Activated B cell treated with CpG ODN at 0.5 μM for 24 hours (primary cell): Measurements from ENCODE around the gene STK33. TPM values are rescaled to one million over a fixed set of nuclear protein-coding genes. Genes with fewer than 3 reads are reported as not detected.

ENCODE experiments used
- ATAC-seq: fragments of 200-7000 bp; cut with Tn5 transposase; one replicate; pipeline ENCODE4 v1.10.0; 2021; ENCODE audit warnings: low read depth, mild to moderate bottlenecking, moderate library complexity
- CTCF ChIA-PET: fragments of 350-600 bp; sonication (Branson Sonifier 250); formaldehyde crosslinking; loops from one replicate; lab custom pipeline; 2021; ENCODE audit warnings: antibody characterized with exemption; lab: Charles Lee
- POLR2A ChIA-PET: fragments of 350-600 bp; sonication (Branson Sonifier 250); formaldehyde crosslinking; loops from one replicate; lab custom pipeline; 2021; ENCODE audit warnings: antibody characterized with exemption; lab: Charles Lee
- DNase-seq: peaks from one replicate; pipeline ENCODE4 v3.0.0; 2022
- H3K27ac Mint-ChIP-seq: one replicate; pipeline ENCODE4 v1.8.0; 2020; ENCODE audit warnings: mixed read lengths
- H3K27me3 Mint-ChIP-seq: one replicate; pipeline ENCODE4 v1.8.0; 2021; ENCODE audit warnings: mixed read lengths
- H3K36me3 Mint-ChIP-seq: one replicate; pipeline ENCODE4 v1.8.0; 2021; ENCODE audit warnings: low read depth, mixed read lengths
- H3K4me1 Mint-ChIP-seq: one replicate; pipeline ENCODE4 v1.8.0; 2021; ENCODE audit warnings: mixed read lengths
- H3K4me3 Mint-ChIP-seq: one replicate; pipeline ENCODE4 v1.8.0; 2020; ENCODE audit warnings: mild to moderate bottlenecking, mixed read lengths
- H3K9me3 Mint-ChIP-seq: one replicate; pipeline ENCODE4 v1.8.0; 2020; ENCODE audit warnings: mixed read lengths
- CTCF ChIP-seq: fragments of 200-600 bp; IDR thresholded peaks from one replicate; pipeline ENCODE4 v1.8.0; 2022; ENCODE audit warnings: antibody characterized with exemption, mild to moderate bottlenecking
- intact Hi-C: fragments of 100-400 bp; cut with micrococcal nuclease; formaldehyde crosslinking; loops from one replicate; pipeline ENCODE4 v1.15.1; 2024
- total RNA-seq: library from RNA; stranded (reverse); gene quantifications from 2 replicates; pipeline ENCODE4 v1.2.3, GENCODE V29; 2022

STK33 gene
- total RNA-seq, 1 donor from 2014 or later = 14.0 TPM

DNA sequence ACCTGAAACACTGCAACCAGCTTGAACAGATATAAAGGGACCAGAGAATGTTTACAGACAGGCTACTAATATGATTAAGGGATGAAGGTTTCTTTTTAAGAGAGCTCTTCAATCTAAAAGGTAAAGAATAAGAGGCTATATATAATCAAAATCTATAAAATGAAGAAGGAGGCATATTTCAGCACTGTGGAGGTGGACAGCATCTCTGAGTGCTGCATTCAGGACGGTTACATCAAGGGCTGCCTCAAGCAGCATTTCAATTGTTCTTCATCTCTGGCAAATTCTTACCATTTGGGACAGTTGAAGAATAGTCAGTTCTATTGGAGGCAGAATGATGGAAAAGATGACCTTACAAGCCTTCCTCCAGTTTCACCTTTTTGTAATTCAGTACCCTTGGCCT is 190.7 kb downstream of the STK33 start:
- Mint-ChIP-seq H3K27ac (no peak overlapping the region), H3K36me3 (no peaks in the 10 kb centered on the region), H3K4me3 (no peak overlapping the region), H3K9me3 (no peaks in the 10 kb centered on the region), H3K4me1 (no peaks in the 10 kb centered on the region), H3K27me3 (no peaks in the 10 kb centered on the region)
- CTCF ChIA-PET = no interaction called here
- ATAC-seq (no peak), DNase-seq (no peak)
- TF ChIP-seq CTCF = no peak
- intact Hi-C loops = no loop called here
- POLR2A ChIA-PET = no interaction called here

DNA sequence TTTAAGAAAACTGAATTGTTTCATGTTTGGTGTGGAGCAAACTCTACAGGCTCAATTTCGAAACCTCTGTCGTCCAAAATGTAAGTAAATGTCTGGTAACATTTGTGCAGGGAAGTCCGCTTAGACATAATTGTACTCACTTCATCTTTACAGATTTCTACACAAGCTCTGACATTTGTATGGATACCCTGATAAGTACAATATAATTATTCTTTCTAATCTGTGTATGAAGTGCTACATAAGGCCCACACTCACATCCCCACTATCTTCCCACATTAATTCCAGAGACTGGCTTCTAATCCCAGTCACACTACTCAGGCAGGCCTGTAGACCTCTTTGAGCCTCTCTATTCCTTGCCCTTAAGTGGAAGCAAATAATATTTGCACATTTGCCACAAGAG is 201.1 kb downstream of the STK33 start:
- TF ChIP-seq CTCF = no peak
- POLR2A ChIA-PET = no interaction called here
- no peaks in the 10 kb centered on the region for H3K4me1 Mint-ChIP-seq
- CTCF ChIA-PET = no interaction called here
- H3K9me3 Mint-ChIP-seq = peaks cover 8% of the 10 kb centered on the region
- ATAC-seq (no peak), DNase-seq (no peak)
- no peak overlapping the region for H3K4me3 Mint-ChIP-seq
- peaks cover 3% of the 10 kb centered on the region for H3K36me3 Mint-ChIP-seq
- no peaks in the 10 kb centered on the region for H3K27me3 Mint-ChIP-seq
- intact Hi-C loops = no loop called here
- no peak overlapping the region for H3K27ac Mint-ChIP-seq

DNA sequence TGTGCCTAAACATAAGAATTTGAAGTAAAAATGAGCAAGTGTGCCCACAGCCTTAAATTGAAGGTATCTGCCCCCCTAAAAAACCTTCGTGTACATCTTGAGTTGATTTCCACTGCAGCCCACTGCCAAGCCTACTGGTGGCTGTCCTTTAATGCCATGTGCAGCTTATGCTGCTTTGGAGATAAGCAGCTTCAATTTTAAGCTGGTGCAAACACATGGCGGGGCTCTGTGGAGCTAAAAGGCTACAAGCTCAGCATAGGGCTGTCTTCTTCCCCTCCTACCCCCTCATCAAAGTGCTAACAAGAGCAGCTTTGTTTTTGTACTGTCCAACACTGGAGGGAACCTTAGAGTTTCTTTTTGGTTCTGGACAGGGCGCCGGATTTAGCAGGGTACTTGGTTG is 201.9 kb downstream of the STK33 start:
- ChIA-PET POLR2A (interaction anchor here (0.6 kb wide), 1 partner anchor 866 kb away, joined by 3 read pairs; no protein-coding TSS in a partner anchor), CTCF (no interaction called here)
- no peak for DNase-seq
- intact Hi-C loops = no loop called here
- ATAC-seq = no peak
- no peak overlapping the region for H3K4me3 Mint-ChIP-seq
- H3K4me1 Mint-ChIP-seq = no peaks in the 10 kb centered on the region
- H3K27ac Mint-ChIP-seq = no peak overlapping the region
- H3K9me3 Mint-ChIP-seq = peaks cover 6% of the 10 kb centered on the region
- H3K27me3 Mint-ChIP-seq = no peaks in the 10 kb centered on the region
- peaks cover 2% of the 10 kb centered on the region for H3K36me3 Mint-ChIP-seq
- no peak for TF ChIP-seq CTCF

DNA sequence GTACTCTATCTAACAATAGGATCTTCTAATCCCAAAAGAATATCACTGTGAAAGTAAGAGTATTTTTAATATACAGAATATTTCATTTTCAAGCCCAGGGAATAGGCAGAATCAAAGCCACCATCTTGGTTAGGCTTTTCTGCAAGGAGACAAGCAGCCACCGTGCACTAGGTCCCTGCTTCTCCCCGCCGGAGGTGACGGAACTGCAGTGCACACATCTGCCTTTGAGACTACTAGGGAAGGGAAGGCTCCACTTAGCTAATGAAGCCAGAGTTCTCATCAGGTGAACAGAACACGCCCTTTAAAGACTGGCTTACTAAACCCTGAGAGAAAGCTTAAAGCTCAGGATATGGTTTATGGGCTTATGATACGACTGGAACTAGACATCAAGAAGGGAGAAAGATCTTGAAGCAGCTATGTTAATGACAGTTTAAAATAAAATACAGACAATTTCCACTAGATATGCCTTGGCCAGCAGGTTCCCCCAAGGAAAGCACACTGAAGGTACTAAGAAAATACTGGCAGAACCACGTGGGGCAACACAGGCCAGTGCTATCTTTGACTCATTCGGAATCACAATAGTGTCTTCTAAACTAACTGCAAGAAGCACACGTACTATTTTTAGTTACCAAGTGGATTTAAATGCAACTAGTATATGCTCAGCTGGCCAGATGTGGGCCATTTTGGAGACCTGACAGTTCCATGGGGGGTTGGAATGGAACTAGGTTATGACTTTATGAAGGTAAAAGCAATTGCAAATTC is 203.0 kb downstream of the STK33 start:
- Mint-ChIP-seq H3K36me3 (no peaks in the 10 kb centered on the region), H3K4me3 (no peak overlapping the region), H3K27me3 (no peaks in the 10 kb centered on the region), H3K27ac (no peak overlapping the region), H3K9me3 (peaks cover 3% of the 10 kb centered on the region), H3K4me1 (peaks cover under 1% of the 10 kb centered on the region)
- DNase-seq (no peak), ATAC-seq (no peak)
- TF ChIP-seq CTCF = no peak
- intact Hi-C loops = no loop called here
- CTCF ChIA-PET = no interaction called here
- POLR2A ChIA-PET = no interaction called here

- H3K4me3 Mint-ChIP-seq = no peak overlapping the region
These were observed 204.7 kb downstream of the STK33 start for GRCh38 chr11:8389029-8389996.

More at GRCh38 chr11:8389029-8389996, 204.7 kb downstream of the STK33 start:
- DNase-seq (no peak), ATAC-seq (no peak)
- intact Hi-C loops = no loop called here
- Mint-ChIP-seq H3K9me3 (no peaks in the 10 kb centered on the region), H3K4me1 (peaks cover 12% of the 10 kb centered on the region), H3K36me3 (no peaks in the 10 kb centered on the region), H3K27ac (no peak overlapping the region), H3K27me3 (no peaks in the 10 kb centered on the region)
- CTCF ChIA-PET = interaction anchor here (0.7 kb wide), 1 partner anchor 286 kb away, joined by 3 read pairs; no protein-coding TSS in a partner anchor
- POLR2A ChIA-PET = no interaction called here
- no peak for TF ChIP-seq CTCF
